Measurements from ENCODE around the gene CDK5.

The CDK5 gene

GRCh38 chr7:151085691-151086620 is 28.3 kb upstream of the CDK5 start, which contains the start of gene AGAP3:
Gene AGAP3 (plus strand): TSS chr7:151086475. CDS start chr7:151086742, 267 bp downstream.
- peak; percentile 89 to 92 for DNase-seq
- Histone ChIP-seq H3K4me2 (ENCODE audit: low read length) (peak within 1 kb of the TSS; percentile 97), H3K27me3 (ENCODE audit: insufficient read depth, low read length) (no peaks in the 10 kb centered on the region), H3K4ac (ENCODE audit: low read depth, low read length) (peak within 1 kb of the TSS; percentile 87), H3K23ac (ENCODE audit: low read length) (no peak within 1 kb of the TSS), H3K9me3 (ENCODE audit: insufficient read depth, low read depth, low read length) (no peaks in the 10 kb centered on the region), H2BK5ac (ENCODE audit: low read depth, low read length, poor library complexity) (peak within 1 kb of the TSS; percentile 38), H3K14ac (ENCODE audit: low read length) (peak within 1 kb of the TSS; percentile 88), H2BK120ac (ENCODE audit: insufficient read depth, low read length, poor library complexity) (peak within 1 kb of the TSS; percentile 57), H3K4me3 (ENCODE audit: low read depth, low read length) (peak within 1 kb of the TSS; percentile 75), H2BK12ac (ENCODE audit: low read length) (peak within 1 kb of the TSS; percentile 20), H4K8ac (ENCODE audit: low read depth, low read length) (peak within 1 kb of the TSS; percentile 72), H3K79me2 (ENCODE audit: control insufficient read depth, insufficient read depth, low read length, poor library complexity) (peaks cover 34% of the 10 kb centered on the region), H2AFZ (ENCODE audit: insufficient read depth, low read length, poor library complexity) (peak within 1 kb of the TSS; percentile 34), H3K9ac (ENCODE audit: low read length) (peak within 1 kb of the TSS; percentile 78), H4K91ac (ENCODE audit: low read depth, low read length) (peak within 1 kb of the TSS; percentile 78), H3K36me3 (ENCODE audit: control insufficient read depth in 1 of 2, insufficient read depth in 2 of 2, low read length in 2 of 2) (peaks cover 0 to 8% of the 10 kb centered on the region in 2 experiments), H3K27ac (ENCODE audit: low read depth, low read length) (peak within 1 kb of the TSS; percentile 57), H3K18ac (ENCODE audit: low read length) (peak within 1 kb of the TSS; percentile 85), H3K4me1 (ENCODE audit: control insufficient read depth in 1 of 2, insufficient read depth in 2 of 2, low read length in 2 of 2) (peaks cover 47 to 61% of the 10 kb centered on the region in 2 experiments), H2AK5ac (ENCODE audit: low read length) (peak within 1 kb of the TSS; percentile 52), H3K79me1 (ENCODE audit: low read length) (peaks cover 35% of the 10 kb centered on the region), H4K12ac (ENCODE audit: low read depth, low read length) (peak within 1 kb of the TSS; percentile 61)
- WGBS (ENCODE audit: extremely low coverage, insufficient coverage, insufficient read length), result no CpG with 5 or more reads among the region's 84 CpGs

- no peak overlapping the region for H3K9ac ChIP-seq (ENCODE audit: low read length)
- no peaks in the 10 kb centered on the region for H3K27me3 ChIP-seq (ENCODE audit: insufficient read depth, low read length)
- no peak for DNase-seq
- H2BK5ac ChIP-seq (ENCODE audit: low read depth, low read length, poor library complexity), result no peak overlapping the region
- peak overlapping the region; percentile 42 for H2AK5ac ChIP-seq (ENCODE audit: low read length)
- H2AFZ ChIP-seq (ENCODE audit: insufficient read depth, low read length, poor library complexity), result no peak overlapping the region
- H2BK120ac ChIP-seq (ENCODE audit: insufficient read depth, low read length, poor library complexity), result no peak overlapping the region
- peaks cover 38% of the 10 kb centered on the region for H3K79me2 ChIP-seq (ENCODE audit: control insufficient read depth, insufficient read depth, low read length, poor library complexity)
- H4K91ac ChIP-seq (ENCODE audit: low read depth, low read length), result peak overlapping the region; percentile 12
- H3K4me3 ChIP-seq (ENCODE audit: low read depth, low read length), result no peak overlapping the region
- H3K4me2 ChIP-seq (ENCODE audit: low read length), result peak overlapping the region; percentile 78
- peak overlapping the region; percentile 20 for H2BK12ac ChIP-seq (ENCODE audit: low read length)
- H3K4me1 ChIP-seq (ENCODE audit: control insufficient read depth in 1 of 2, insufficient read depth in 2 of 2, low read length in 2 of 2), result peaks cover 45 to 60% of the 10 kb centered on the region in 2 experiments
- peaks cover 39% of the 10 kb centered on the region for H3K79me1 ChIP-seq (ENCODE audit: low read length)
- H3K27ac ChIP-seq (ENCODE audit: low read depth, low read length), result no peak overlapping the region
- no peak overlapping the region for H3K23ac ChIP-seq (ENCODE audit: low read length)
- H3K36me3 ChIP-seq (ENCODE audit: control insufficient read depth in 1 of 2, insufficient read depth in 2 of 2, low read length in 2 of 2), result peaks cover 0 to 8% of the 10 kb centered on the region in 2 experiments
- no peaks in the 10 kb centered on the region for H3K9me3 ChIP-seq (ENCODE audit: insufficient read depth, low read depth, low read length)
- WGBS (ENCODE audit: extremely low coverage, insufficient coverage, insufficient read length), result no CpG with 5 or more reads among the region's 5 CpGs
- H3K18ac ChIP-seq (ENCODE audit: low read length), result no peak overlapping the region
- no peak overlapping the region for H4K8ac ChIP-seq (ENCODE audit: low read depth, low read length)
- H3K14ac ChIP-seq (ENCODE audit: low read length), result no peak overlapping the region
- H3K4ac ChIP-seq (ENCODE audit: low read depth, low read length), result no peak overlapping the region
- H4K12ac ChIP-seq (ENCODE audit: low read depth, low read length), result no peak overlapping the region
Measured at GRCh38 chr7:151085329-151085690, 27.6 kb upstream of the CDK5 start.

- Histone ChIP-seq H3K18ac (ENCODE audit: low read length) (peak overlapping the region; percentile 25), H4K12ac (ENCODE audit: low read depth, low read length) (peak overlapping the region; percentile 70), H2BK5ac (ENCODE audit: low read depth, low read length, poor library complexity) (no peak overlapping the region), H3K27ac (ENCODE audit: low read depth, low read length) (no peak overlapping the region), H2AFZ (ENCODE audit: insufficient read depth, low read length, poor library complexity) (peak overlapping the region; percentile 92), H3K23ac (ENCODE audit: low read length) (no peak overlapping the region), H3K79me1 (ENCODE audit: low read length) (peaks cover 36% of the 10 kb centered on the region), H3K4me2 (ENCODE audit: low read length) (peak overlapping the region; percentile 84), H3K79me2 (ENCODE audit: control insufficient read depth, insufficient read depth, low read length, poor library complexity) (peaks cover 43% of the 10 kb centered on the region), H3K9me3 (ENCODE audit: insufficient read depth, low read depth, low read length) (no peaks in the 10 kb centered on the region), H2BK12ac (ENCODE audit: low read length) (peak overlapping the region; percentile 21), H4K91ac (ENCODE audit: low read depth, low read length) (peak overlapping the region; percentile 90), H3K4me1 (ENCODE audit: control insufficient read depth in 1 of 2, insufficient read depth in 2 of 2, low read length in 2 of 2) (peaks cover 42 to 54% of the 10 kb centered on the region in 2 experiments), H3K9ac (ENCODE audit: low read length) (peak overlapping the region; percentile 30), H3K4me3 (ENCODE audit: low read depth, low read length) (peak overlapping the region; percentile 79), H2AK5ac (ENCODE audit: low read length) (peak overlapping the region; percentile 4), H3K27me3 (ENCODE audit: insufficient read depth, low read length) (no peaks in the 10 kb centered on the region), H3K4ac (ENCODE audit: low read depth, low read length) (no peak overlapping the region), H4K8ac (ENCODE audit: low read depth, low read length) (peak overlapping the region; percentile 81), H3K36me3 (ENCODE audit: control insufficient read depth in 1 of 2, insufficient read depth in 2 of 2, low read length in 2 of 2) (peaks cover 7 to 13% of the 10 kb centered on the region in 2 experiments), H3K14ac (ENCODE audit: low read length) (peak overlapping the region; percentile 44), H2BK120ac (ENCODE audit: insufficient read depth, low read length, poor library complexity) (no peak overlapping the region)
- no CpG with 5 or more reads among the region's 3 CpGs for WGBS (ENCODE audit: extremely low coverage, insufficient coverage, insufficient read length)
- DNase-seq, result no peak
Measured at GRCh38 chr7:151083824-151084160, 26.1 kb upstream of the CDK5 start.

- Histone ChIP-seq H3K4me3 (ENCODE audit: low read depth, low read length) (peak within 1 kb of the TSS; percentile 79), H3K9ac (ENCODE audit: low read length) (peak within 1 kb of the TSS; percentile 82), H3K4me1 (ENCODE audit: control insufficient read depth in 1 of 2, insufficient read depth in 2 of 2, low read length in 2 of 2) (peaks cover 37 to 49% of the 10 kb centered on the region in 2 experiments), H2BK12ac (ENCODE audit: low read length) (peak within 1 kb of the TSS; percentile 29), H3K14ac (ENCODE audit: low read length) (peak within 1 kb of the TSS; percentile 73), H3K9me3 (ENCODE audit: insufficient read depth, low read depth, low read length) (no peaks in the 10 kb centered on the region), H4K8ac (ENCODE audit: low read depth, low read length) (peak within 1 kb of the TSS; percentile 84), H4K12ac (ENCODE audit: low read depth, low read length) (peak within 1 kb of the TSS; percentile 70), H2BK120ac (ENCODE audit: insufficient read depth, low read length, poor library complexity) (peak within 1 kb of the TSS; percentile 57), H3K79me1 (ENCODE audit: low read length) (peaks cover 36% of the 10 kb centered on the region), H3K23ac (ENCODE audit: low read length) (no peak within 1 kb of the TSS), H3K36me3 (ENCODE audit: control insufficient read depth in 1 of 2, insufficient read depth in 2 of 2, low read length in 2 of 2) (peaks cover 7 to 13% of the 10 kb centered on the region in 2 experiments), H2AFZ (ENCODE audit: insufficient read depth, low read length, poor library complexity) (peak within 1 kb of the TSS; percentile 92), H3K4me2 (ENCODE audit: low read length) (peak within 1 kb of the TSS; percentile 84), H3K18ac (ENCODE audit: low read length) (peak within 1 kb of the TSS; percentile 69), H4K91ac (ENCODE audit: low read depth, low read length) (peak within 1 kb of the TSS; percentile 90), H3K79me2 (ENCODE audit: control insufficient read depth, insufficient read depth, low read length, poor library complexity) (peaks cover 41% of the 10 kb centered on the region), H3K4ac (ENCODE audit: low read depth, low read length) (peak within 1 kb of the TSS; percentile 80), H3K27ac (ENCODE audit: low read depth, low read length) (peak within 1 kb of the TSS; percentile 49), H2BK5ac (ENCODE audit: low read depth, low read length, poor library complexity) (peak within 1 kb of the TSS; percentile 86), H3K27me3 (ENCODE audit: insufficient read depth, low read length) (no peaks in the 10 kb centered on the region), H2AK5ac (ENCODE audit: low read length) (peak within 1 kb of the TSS; percentile 16)
- no CpG with 5 or more reads among the region's 69 CpGs for WGBS (ENCODE audit: extremely low coverage, insufficient coverage, insufficient read length)
- DNase-seq, result peak; percentile 61 to 77
Measured at GRCh38 chr7:151083071-151083823, 25.6 kb upstream of the CDK5 start, which contains the start of gene TMUB1. Gene TMUB1 (minus strand): TSS chr7:151083493. CDS start chr7:151082563, 930 bp downstream.
